RWPE2 (cell line): ENCODE results near the gene NASP.

ENCODE experiments used
- ATAC-seq: fragments of 200-7000 bp; cut with Tn5 transposase; 3 replicates; pipeline ENCODE4 v1.9.1; 2021; ENCODE audit warnings: low read depth
- DNase-seq: peaks from one replicate; pipeline ENCODE4 v3.0.0-alpha.2; 2020; ENCODE audit warnings: low spot score
- H3K27ac ChIP-seq: fragments of 450-650 bp; 2 replicates; pipeline ENCODE4 v1.5.1; 2017; ENCODE audit warnings: mild to moderate bottlenecking; ENCODE audit not compliant: poor library complexity, severe bottlenecking
- H3K27me3 ChIP-seq: fragments of 250-450 bp; sonication (Bioruptor Pico); 2 replicates; pipeline ENCODE4 v1.5.1; 2021; ENCODE audit warnings: mild to moderate bottlenecking, moderate library complexity; ENCODE audit not compliant: insufficient read depth, poor library complexity, severe bottlenecking
- H3K36me3 ChIP-seq: fragments of 250-450 bp; sonication (Bioruptor Pico); 2 replicates; pipeline ENCODE4 v1.5.1; 2020; ENCODE audit warnings: low read depth, mild to moderate bottlenecking, moderate library complexity
- H3K4me1 ChIP-seq: fragments of 250-450 bp; sonication (Bioruptor Pico); 2 replicates; pipeline ENCODE4 v1.5.1; 2021; ENCODE audit warnings: mild to moderate bottlenecking, moderate library complexity; ENCODE audit not compliant: insufficient read depth, poor library complexity, severe bottlenecking
- H3K4me3 ChIP-seq: fragments of 250-450 bp; sonication (Bioruptor Pico); 2 replicates; pipeline ENCODE4 v1.5.1; 2021; ENCODE audit warnings: mild to moderate bottlenecking, moderate library complexity; ENCODE audit not compliant: severe bottlenecking
- H3K9me3 ChIP-seq: fragments of 250-450 bp; sonication (Bioruptor Pico); 2 replicates; pipeline ENCODE4 v1.5.1; 2021; ENCODE audit warnings: mild to moderate bottlenecking, moderate library complexity; ENCODE audit not compliant: severe bottlenecking
- TF ChIP-seq, protein P1 (sequence below): fragments of 450-650 bp; IDR thresholded peaks from one replicate; pipeline ENCODE4 v1.5.1; 2017; ENCODE audit warnings: mild to moderate bottlenecking, moderate library complexity; ENCODE audit not compliant: poor library complexity, severe bottlenecking

Gene NASP

DNA sequence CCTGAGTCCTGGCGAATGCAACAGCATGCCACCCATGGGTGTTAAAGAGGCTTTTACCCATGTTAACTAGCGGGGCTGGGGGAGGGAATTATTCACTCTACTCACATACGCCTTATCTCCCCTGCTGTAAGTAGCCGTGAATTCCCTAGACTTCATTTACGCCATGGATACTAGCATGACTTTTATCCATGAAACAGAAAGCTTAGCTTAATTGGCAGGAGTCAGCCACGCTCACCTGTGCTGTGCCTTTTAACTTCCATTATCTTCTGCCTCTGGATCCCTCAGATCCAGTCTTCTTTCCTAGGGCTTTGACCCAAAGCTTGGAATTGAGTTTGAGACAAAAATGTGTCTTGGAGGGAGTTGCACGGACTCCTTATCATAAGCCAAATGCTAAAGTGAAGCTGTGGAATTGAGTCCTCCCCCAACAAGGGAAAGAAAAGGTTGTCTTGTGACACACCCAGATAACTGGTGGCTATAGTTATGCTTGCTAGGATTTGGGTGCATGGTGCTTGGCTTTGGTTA, 9.7 kb upstream of the NASP start:
- ATAC-seq = no peak
- no peak overlapping the region for H3K27ac ChIP-seq

DNA sequence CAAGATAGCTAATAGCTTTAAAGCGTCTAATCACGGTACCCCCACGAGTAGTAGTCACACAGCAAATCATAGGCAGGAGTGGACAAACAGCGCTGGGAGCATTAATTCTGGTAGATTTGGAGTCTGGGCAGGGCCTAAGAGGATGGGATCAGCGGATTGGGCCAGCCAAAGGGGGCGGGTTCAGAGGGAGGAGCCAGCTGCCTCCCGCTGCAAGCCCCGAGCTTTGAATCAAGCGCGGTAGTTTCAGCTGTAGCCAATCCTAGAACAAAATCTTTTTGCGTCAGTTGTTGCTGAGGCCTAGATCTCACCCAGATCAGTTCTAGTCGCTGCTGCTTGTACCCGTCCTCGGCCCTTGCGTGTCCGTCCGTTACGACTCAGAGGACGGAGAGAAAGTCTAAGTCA, 576 bp upstream of the NASP start:
- Histone ChIP-seq H3K27me3 (no peaks in the 10 kb centered on the region), H3K36me3 (peaks cover 5% of the 10 kb centered on the region; the same call in 1 of the 2 replicates), H3K4me1 (no peaks in the 10 kb centered on the region), H3K4me3 (peak overlapping the region; percentile 75), H3K9me3 (no peaks in the 10 kb centered on the region), H3K27ac (peak overlapping the region; percentile 73)
- DNase-seq (peak; percentile 93), ATAC-seq (peak; percentile 90)
- TF ChIP-seq, protein P1, sequence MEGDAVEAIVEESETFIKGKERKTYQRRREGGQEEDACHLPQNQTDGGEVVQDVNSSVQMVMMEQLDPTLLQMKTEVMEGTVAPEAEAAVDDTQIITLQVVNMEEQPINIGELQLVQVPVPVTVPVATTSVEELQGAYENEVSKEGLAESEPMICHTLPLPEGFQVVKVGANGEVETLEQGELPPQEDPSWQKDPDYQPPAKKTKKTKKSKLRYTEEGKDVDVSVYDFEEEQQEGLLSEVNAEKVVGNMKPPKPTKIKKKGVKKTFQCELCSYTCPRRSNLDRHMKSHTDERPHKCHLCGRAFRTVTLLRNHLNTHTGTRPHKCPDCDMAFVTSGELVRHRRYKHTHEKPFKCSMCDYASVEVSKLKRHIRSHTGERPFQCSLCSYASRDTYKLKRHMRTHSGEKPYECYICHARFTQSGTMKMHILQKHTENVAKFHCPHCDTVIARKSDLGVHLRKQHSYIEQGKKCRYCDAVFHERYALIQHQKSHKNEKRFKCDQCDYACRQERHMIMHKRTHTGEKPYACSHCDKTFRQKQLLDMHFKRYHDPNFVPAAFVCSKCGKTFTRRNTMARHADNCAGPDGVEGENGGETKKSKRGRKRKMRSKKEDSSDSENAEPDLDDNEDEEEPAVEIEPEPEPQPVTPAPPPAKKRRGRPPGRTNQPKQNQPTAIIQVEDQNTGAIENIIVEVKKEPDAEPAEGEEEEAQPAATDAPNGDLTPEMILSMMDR = no peak

More for the DNA sequence above, 9.7 kb upstream of the NASP start:
- peaks cover 14% of the 10 kb centered on the region for H3K36me3 ChIP-seq
- TF ChIP-seq, protein P1 = no peak
- no peaks in the 10 kb centered on the region for H3K27me3 ChIP-seq
- DNase-seq = no peak
- no peaks in the 10 kb centered on the region for H3K4me1 ChIP-seq
- no peak overlapping the region for H3K4me3 ChIP-seq
- H3K9me3 ChIP-seq = no peaks in the 10 kb centered on the region

DNA sequence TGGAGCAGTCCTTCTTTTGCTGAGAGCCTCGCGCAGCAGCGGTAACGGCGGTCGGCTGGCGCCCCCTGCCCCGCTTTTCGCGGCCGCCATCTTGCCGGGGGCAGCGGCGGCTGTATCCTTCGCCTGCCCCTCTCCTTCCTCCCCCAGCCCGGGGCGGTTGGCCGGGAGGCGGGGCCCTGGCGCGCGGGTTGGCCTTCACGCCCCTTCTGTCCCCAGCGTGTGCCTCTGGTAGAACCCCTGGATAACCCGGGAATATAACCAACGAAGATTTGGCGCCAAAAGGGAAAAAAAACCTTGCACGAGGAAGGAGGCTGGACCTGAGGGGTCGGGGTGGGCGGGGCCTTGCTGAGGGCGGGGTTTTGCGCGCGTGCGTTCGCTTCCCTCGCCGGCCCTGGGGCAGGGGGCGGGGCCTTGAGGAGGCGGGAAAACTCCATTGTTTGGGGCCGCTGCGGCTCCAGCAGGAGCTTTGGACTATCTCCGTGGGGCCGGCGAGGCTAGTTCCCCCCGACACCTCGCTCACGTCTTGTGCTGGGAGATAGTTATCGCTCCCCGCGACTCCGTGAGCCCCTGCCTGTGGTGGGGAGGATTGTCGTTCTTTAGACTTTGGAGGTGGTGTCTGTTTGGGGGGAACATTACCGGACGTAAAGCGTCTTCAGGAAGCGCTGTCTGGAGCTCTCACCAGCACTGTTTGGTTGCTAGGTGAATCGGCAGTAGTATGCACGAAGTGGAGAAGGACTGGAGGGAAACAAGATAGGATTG, 689 bp downstream of the NASP start:
- H3K27ac ChIP-seq = peak overlapping the region; percentile 73
- no peaks in the 10 kb centered on the region for H3K9me3 ChIP-seq
- H3K4me3 ChIP-seq = peak overlapping the region; percentile 75
- no peaks in the 10 kb centered on the region for H3K4me1 ChIP-seq
- TF ChIP-seq, protein P1 = peak; percentile 30
- H3K27me3 ChIP-seq = no peaks in the 10 kb centered on the region
- ATAC-seq = peak; percentile 40
- peaks cover 15% of the 10 kb centered on the region for H3K36me3 ChIP-seq
- DNase-seq = peak; percentile 83

- H3K27ac ChIP-seq = peak overlapping the region; percentile 73
- TF ChIP-seq, protein P1 = no peak
- no peaks in the 10 kb centered on the region for H3K4me1 ChIP-seq
- peak overlapping the region; percentile 75 for H3K4me3 ChIP-seq
- H3K9me3 ChIP-seq = no peaks in the 10 kb centered on the region
- no peaks in the 10 kb centered on the region for H3K27me3 ChIP-seq
- peaks cover 16% of the 10 kb centered on the region for H3K36me3 ChIP-seq
- ATAC-seq (no peak), DNase-seq (no peak)
These were observed 1.2 kb downstream of the NASP start for GRCh38 chr1:45585110-45585426.

DNA sequence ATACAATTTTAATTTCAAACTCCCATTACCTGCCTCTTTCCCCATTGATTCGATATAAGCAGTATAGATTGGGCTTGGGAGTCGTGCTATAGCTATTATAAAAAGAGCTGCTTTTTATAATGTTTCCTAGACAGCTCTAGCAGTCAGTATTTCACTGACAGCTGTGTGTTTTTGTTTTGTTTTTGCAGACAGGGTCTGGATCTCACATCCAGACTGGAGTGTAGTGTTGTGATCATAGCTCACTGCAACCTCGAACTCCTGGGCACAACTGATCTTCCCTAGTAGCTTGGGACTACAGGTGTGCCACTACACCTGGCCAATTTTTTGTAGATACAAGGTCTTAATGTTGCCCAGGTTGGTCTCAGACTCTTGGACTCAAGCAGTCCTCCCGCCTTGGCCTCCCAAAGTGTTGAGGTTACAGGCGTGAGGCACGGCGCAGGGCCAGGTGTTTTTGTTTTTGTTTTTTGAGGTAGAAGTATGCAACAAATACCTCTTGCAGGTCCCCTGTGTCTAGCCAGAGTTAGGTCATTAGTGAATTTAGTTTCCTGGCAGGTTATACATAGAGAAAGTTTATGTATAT, 1.7 kb downstream of the NASP start:
- Histone ChIP-seq H3K27me3 (no peaks in the 10 kb centered on the region), H3K4me3 (peak overlapping the region; percentile 75), H3K9me3 (no peaks in the 10 kb centered on the region), H3K36me3 (peaks cover 16% of the 10 kb centered on the region), H3K4me1 (no peaks in the 10 kb centered on the region), H3K27ac (peak overlapping the region; percentile 73)
- TF ChIP-seq, protein P1 = no peak
- DNase-seq (no peak), ATAC-seq (no peak)
